H7 (cell line): ENCODE data around the gene DPAGT1. TPM values are rescaled to one million over a fixed set of nuclear protein-coding genes. Genes with fewer than 3 reads are reported as not detected.

Experiments
- DNase-seq: peaks from one replicate; pipeline ENCODE4 v3.0.0; 2012
- H3K27me3 ChIP-seq: 2 replicates; pipeline ENCODE4 v1.6.0; 2011; ENCODE audit warnings: mild to moderate bottlenecking, low read length; ENCODE audit not compliant: control insufficient read depth, insufficient read depth
- H3K36me3 ChIP-seq: replicated peaks from 2 replicates; pipeline ENCODE4 v1.5.1; 2011; ENCODE audit warnings: low read length; ENCODE audit not compliant: control insufficient read depth, insufficient read depth
- H3K4me3 ChIP-seq: 2 replicates; pipeline ENCODE4 v1.5.1; 2011; ENCODE audit warnings: low read depth, mild to moderate bottlenecking, control low read depth, low read length, moderate library complexity; ENCODE audit not compliant: insufficient read depth
- total RNA-seq: library from RNA; depleted of rRNA; stranded (reverse); fragments of >200 nt; shearing (Covaris generic); gene quantifications from 2 replicates; pipeline ENCODE4 v1.2.3, GENCODE V29; 2014; rRNA removed

Gene DPAGT1
- total RNA-seq, 1 experiment from 2014 or later: 44.3 TPM

- Histone ChIP-seq H3K4me3 (no peak overlapping the region), H3K36me3 (peaks cover 63% of the 10 kb centered on the region), H3K27me3 (no peaks in the 10 kb centered on the region)
- no peak for DNase-seq
Observed at GRCh38 chr11:119048644-119049043, 53.0 kb downstream of the DPAGT1 start.

DNA sequence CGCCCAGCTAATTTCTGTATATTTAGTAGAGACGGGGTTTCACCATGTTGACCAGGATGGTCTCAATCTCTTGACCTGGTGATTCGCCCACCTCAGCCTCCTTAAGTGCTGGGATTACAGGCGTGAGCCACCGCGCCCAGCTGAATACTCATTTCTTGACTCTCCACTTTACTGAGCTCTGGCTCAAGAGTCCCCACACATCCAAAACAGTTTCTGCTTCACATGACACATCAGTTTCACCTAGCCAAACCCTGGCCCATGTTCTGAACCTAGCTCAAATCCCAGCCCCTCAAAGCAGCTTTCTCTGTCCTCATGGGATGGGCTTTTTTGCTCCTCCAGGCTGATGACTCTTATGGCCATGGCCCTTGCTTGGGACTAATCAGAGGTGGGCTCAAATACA is 54.4 kb downstream of the DPAGT1 start:
- Histone ChIP-seq H3K27me3 (no peaks in the 10 kb centered on the region), H3K36me3 (peaks cover 52% of the 10 kb centered on the region)
- no peak for DNase-seq

More for the DNA sequence above, 54.4 kb downstream of the DPAGT1 start:
- H3K4me3 ChIP-seq: no peak overlapping the region

Other genes starting within 250 kb of the DPAGT1 start
- gene CXCR5, start 218.0 kb downstream of the DPAGT1 start, total RNA-seq: 0.04 TPM in 1 of 2 replicates, not detected in the other
- 15.8 and 18.5 TPM in 2 replicates for gene BCL9L, start 175.9 kb downstream of the DPAGT1 start, total RNA-seq
- gene UPK2, start 145.6 kb downstream of the DPAGT1 start, total RNA-seq: 0.21 TPM in 1 of 2 replicates, not detected in the other
- not detected in 2 replicates for gene FOXR1, start 130.1 kb downstream of the DPAGT1 start, total RNA-seq
- gene CENATAC, start 103.7 kb downstream of the DPAGT1 start, total RNA-seq: 15.7 and 18.0 TPM in 2 replicates
- 881 and 959 TPM in 2 replicates for gene RPS25, start 83.5 kb downstream of the DPAGT1 start, total RNA-seq
- 78.3 and 98.2 TPM in 2 replicates for gene TRAPPC4, start 83.1 kb downstream of the DPAGT1 start, total RNA-seq
- 53.2 and 54.5 TPM in 2 replicates for gene SLC37A4, start 71.0 kb downstream of the DPAGT1 start, total RNA-seq
- gene HYOU1, start 44.6 kb downstream of the DPAGT1 start, total RNA-seq: 183 and 200 TPM in 2 replicates
- 17.5 and 21.9 TPM in 2 replicates for gene VPS11, start 34.0 kb downstream of the DPAGT1 start, total RNA-seq
- 12.2 and 14.3 TPM in 2 replicates for gene HMBS, start 17.0 kb downstream of the DPAGT1 start, total RNA-seq
- gene C2CD2L, start 5.5 kb upstream of the DPAGT1 start, total RNA-seq: 4.8 and 7.0 TPM in 2 replicates
- gene HINFP, start 19.7 kb upstream of the DPAGT1 start, total RNA-seq: 21.2 and 33.2 TPM in 2 replicates
- 0.31 and 0.37 TPM in 2 replicates for gene ABCG4, start 47.2 kb upstream of the DPAGT1 start, total RNA-seq
- gene NLRX1, start 66.9 kb upstream of the DPAGT1 start, total RNA-seq: 34.0 and 44.0 TPM in 2 replicates
- not detected in 2 replicates for gene NHERF4, start 83.6 kb upstream of the DPAGT1 start, total RNA-seq
- 16.1 and 23.6 TPM in 2 replicates for gene CBL, start 104.5 kb upstream of the DPAGT1 start, total RNA-seq
- 45.5 and 59.3 TPM in 2 replicates for gene MCAM, start 215.3 kb upstream of the DPAGT1 start, total RNA-seq
- 26.4 and 28.9 TPM in 2 replicates for gene RNF26, start 232.7 kb upstream of the DPAGT1 start, total RNA-seq
- 2.1 TPM in 2 replicates for gene C1QTNF5, start 239.0 kb upstream of the DPAGT1 start, total RNA-seq
- gene MFRP, start 244.9 kb upstream of the DPAGT1 start, total RNA-seq: not detected in 2 replicates